Posterior vena cava (tissue), 2 donors: Measurements from ENCODE around the gene CDK17. TPM values are rescaled to one million over a fixed set of nuclear protein-coding genes. Genes with fewer than 3 reads are reported as not detected.

ENCODE experiments used
- DNase-seq: peaks from one replicate; pipeline ENCODE4 v3.0.0-alpha.2; 2020; ENCODE audit warnings: low spot score
- intact Hi-C, 2 donors: fragments of 100-400 bp; cut with DNase I; formaldehyde crosslinking; loops; one replicate each; pipeline versions ENCODE4 v1.14.1 to v1.14.2; 2022 to 2023
- total RNA-seq, 2 donors: library from RNA; stranded (reverse); fragmentation: NEBNext Ultra II Directional; extraction: Animal tissue kit (Norgen Biotek cat#: 25700); gene quantifications; one replicate each; pipeline ENCODE4 v1.2.1, GENCODE V29; 2021
- donor health status: DM: yes; HTN: yes; CAD: no.
- donor health status: DM: yes; HTN: yes; CAD: no.

CDK17 gene
- total RNA-seq, 2 donors from 2014 or later = 46.4 to 50.1 TPM

- intact Hi-C loops = loop anchor here in 1 of 2 donors (10.0 kb wide), 1 partner anchor 792 kb away; no protein-coding TSS in a partner anchor
- no peak for DNase-seq
Observed at GRCh38 chr12:96302687-96303310, 97.4 kb downstream of the CDK17 start.

- intact Hi-C loops = loop anchor here in 1 of 2 donors (10.0 kb wide), 1 partner anchor 793 kb away; no protein-coding TSS in a partner anchor
- no peak for DNase-seq
Observed at GRCh38 chr12:96301732-96302131, 98.5 kb downstream of the CDK17 start.

- DNase-seq = no peak
- intact Hi-C loops = loop anchor here in 1 of 2 donors (10.0 kb wide), 1 partner anchor 795 kb away; no protein-coding TSS in a partner anchor
Observed at GRCh38 chr12:96300064-96300463, 100.2 kb downstream of the CDK17 start.

GRCh38 chr12:96297504-96297903 is 102.7 kb downstream of the CDK17 start:
- DNase-seq = no peak
- intact Hi-C loops = no loop called here

GRCh38 chr12:96295532-96296160 is 104.6 kb downstream of the CDK17 start:
- intact Hi-C loops = no loop called here
- no peak for DNase-seq

GRCh38 chr12:96294831-96295230 is 105.4 kb downstream of the CDK17 start:
- DNase-seq = no peak
- intact Hi-C loops = no loop called here

GRCh38 chr12:96293093-96293492 is 107.1 kb downstream of the CDK17 start:
- no peak for DNase-seq
- intact Hi-C loops = no loop called here

GRCh38 chr12:96289067-96289466 is 111.2 kb downstream of the CDK17 start:
- no peak for DNase-seq
- intact Hi-C loops = no loop called here

- intact Hi-C loops = no loop called here
Observed at GRCh38 chr12:96285158-96285557, 115.1 kb downstream of the CDK17 start.

GRCh38 chr12:96274331-96274730 is 125.9 kb downstream of the CDK17 start:
- intact Hi-C loops = no loop called here
- DNase-seq = no peak

More at GRCh38 chr12:96285158-96285557, 115.1 kb downstream of the CDK17 start:
- DNase-seq = no peak

- intact Hi-C loops = no loop called here
Observed at GRCh38 chr12:96271469-96272199, 128.6 kb downstream of the CDK17 start.

GRCh38 chr12:96266238-96266637 is 134.0 kb downstream of the CDK17 start:
- no peak for DNase-seq
- intact Hi-C loops = no loop called here

More at GRCh38 chr12:96271469-96272199, 128.6 kb downstream of the CDK17 start:
- no peak for DNase-seq

- no peak for DNase-seq
Observed at GRCh38 chr12:96265836-96266235, 134.4 kb downstream of the CDK17 start.

GRCh38 chr12:96265400-96265799 is 134.8 kb downstream of the CDK17 start:
- DNase-seq = no peak
- intact Hi-C loops = no loop called here

More at GRCh38 chr12:96265836-96266235, 134.4 kb downstream of the CDK17 start:
- intact Hi-C loops = no loop called here

GRCh38 chr12:96263449-96263902 is 136.8 kb downstream of the CDK17 start:
- no peak for DNase-seq
- intact Hi-C loops = no loop called here

- intact Hi-C loops = no loop called here
Observed at GRCh38 chr12:96261557-96261956, 138.7 kb downstream of the CDK17 start.

GRCh38 chr12:96260644-96261043 is 139.6 kb downstream of the CDK17 start:
- intact Hi-C loops = no loop called here
- DNase-seq = no peak

More at GRCh38 chr12:96261557-96261956, 138.7 kb downstream of the CDK17 start:
- DNase-seq = no peak

GRCh38 chr12:96260231-96260630 is 140.0 kb downstream of the CDK17 start:
- no peak for DNase-seq
- intact Hi-C loops = no loop called here

GRCh38 chr12:96258104-96258961 is 141.9 kb downstream of the CDK17 start:
- intact Hi-C loops = no loop called here
- no peak for DNase-seq
